SK-N-SH treated with all-trans-retinoic acid at 6 μM for 48 hours (cell line): ENCODE results near the gene FAM83E.

Source experiments
- BACH2 ChIP-seq: fragments of 250-450 bp; sonication (Bioruptor Pico); IDR thresholded peaks from 2 replicates; pipeline ENCODE4 v1.9.0; 2021; ENCODE audit warnings: mild to moderate bottlenecking, borderline replicate concordance
- CSDC2 ChIP-seq: fragments of 250-450 bp; sonication (Bioruptor Pico); IDR thresholded peaks from 2 replicates; pipeline ENCODE4 v1.5.0; 2020; ENCODE audit warnings: mild to moderate bottlenecking, moderate library complexity
- ESRRG ChIP-seq: fragments of 250-450 bp; sonication (Bioruptor Pico); IDR thresholded peaks from 2 replicates; pipeline ENCODE4 v1.6.1; 2021; ENCODE audit warnings: mild to moderate bottlenecking
- ZNF70 ChIP-seq: fragments of 450-650 bp; formaldehyde crosslinking; IDR thresholded peaks from 2 replicates; pipeline ENCODE4 v1.5.0; 2020; ENCODE audit warnings: mild to moderate bottlenecking, moderate library complexity
- TF ChIP-seq, protein P1 (sequence below): fragments of 250-450 bp; sonication (Bioruptor Pico); IDR thresholded peaks from 2 replicates; pipeline ENCODE4 v1.5.1; 2020; ENCODE audit warnings: low read depth, mild to moderate bottlenecking, moderate library complexity
- TF ChIP-seq, protein P2 (sequence below): fragments of 250-450 bp; sonication (Bioruptor Pico); IDR thresholded peaks from 2 replicates; pipeline ENCODE4 v1.5.1; 2021; ENCODE audit warnings: mild to moderate bottlenecking, moderate library complexity

DNA sequence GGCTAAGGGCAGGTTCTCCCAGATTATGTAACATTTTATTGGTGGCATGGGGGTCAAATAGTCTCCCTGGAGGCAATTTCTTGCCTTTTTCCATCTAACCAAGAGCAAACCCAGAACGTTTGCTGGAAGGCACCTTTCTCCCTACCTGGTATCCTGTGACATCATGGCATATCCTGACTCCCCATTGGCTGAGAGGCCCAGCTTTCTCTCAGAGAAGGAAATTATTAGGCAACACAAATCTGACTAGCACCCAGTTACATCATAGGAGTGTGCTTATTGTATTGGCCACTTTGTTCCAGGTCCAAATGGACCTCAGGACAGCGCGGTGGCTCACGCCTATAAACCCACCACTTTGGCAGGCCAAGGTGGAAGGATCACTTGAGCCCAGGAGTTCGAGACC, 44.9 kb upstream of the FAM83E start:
- TF ChIP-seq ESRRG: no peak
- no peak for TF ChIP-seq ZNF70 (CRISPR knock-in tag)
- TF ChIP-seq BACH2 (CRISPR knock-in tag): no peak
- TF ChIP-seq, protein P1, sequence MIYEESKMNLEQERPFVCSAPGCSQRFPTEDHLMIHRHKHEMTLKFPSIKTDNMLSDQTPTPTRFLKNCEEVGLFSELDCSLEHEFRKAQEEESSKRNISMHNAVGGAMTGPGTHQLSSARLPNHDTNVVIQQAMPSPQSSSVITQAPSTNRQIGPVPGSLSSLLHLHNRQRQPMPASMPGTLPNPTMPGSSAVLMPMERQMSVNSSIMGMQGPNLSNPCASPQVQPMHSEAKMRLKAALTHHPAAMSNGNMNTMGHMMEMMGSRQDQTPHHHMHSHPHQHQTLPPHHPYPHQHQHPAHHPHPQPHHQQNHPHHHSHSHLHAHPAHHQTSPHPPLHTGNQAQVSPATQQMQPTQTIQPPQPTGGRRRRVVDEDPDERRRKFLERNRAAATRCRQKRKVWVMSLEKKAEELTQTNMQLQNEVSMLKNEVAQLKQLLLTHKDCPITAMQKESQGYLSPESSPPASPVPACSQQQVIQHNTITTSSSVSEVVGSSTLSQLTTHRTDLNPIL (CRISPR knock-in tag): no peak
- no peak for TF ChIP-seq CSDC2
- TF ChIP-seq, protein P2, sequence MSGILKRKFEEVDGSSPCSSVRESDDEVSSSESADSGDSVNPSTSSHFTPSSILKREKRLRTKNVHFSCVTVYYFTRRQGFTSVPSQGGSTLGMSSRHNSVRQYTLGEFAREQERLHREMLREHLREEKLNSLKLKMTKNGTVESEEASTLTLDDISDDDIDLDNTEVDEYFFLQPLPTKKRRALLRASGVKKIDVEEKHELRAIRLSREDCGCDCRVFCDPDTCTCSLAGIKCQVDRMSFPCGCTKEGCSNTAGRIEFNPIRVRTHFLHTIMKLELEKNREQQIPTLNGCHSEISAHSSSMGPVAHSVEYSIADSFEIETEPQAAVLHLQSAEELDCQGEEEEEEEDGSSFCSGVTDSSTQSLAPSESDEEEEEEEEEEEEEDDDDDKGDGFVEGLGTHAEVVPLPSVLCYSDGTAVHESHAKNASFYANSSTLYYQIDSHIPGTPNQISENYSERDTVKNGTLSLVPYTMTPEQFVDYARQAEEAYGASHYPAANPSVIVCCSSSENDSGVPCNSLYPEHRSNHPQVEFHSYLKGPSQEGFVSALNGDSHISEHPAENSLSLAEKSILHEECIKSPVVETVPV (CRISPR knock-in tag): no peak
